ENCODE measurements around the gene TNNI3K.

DNA sequence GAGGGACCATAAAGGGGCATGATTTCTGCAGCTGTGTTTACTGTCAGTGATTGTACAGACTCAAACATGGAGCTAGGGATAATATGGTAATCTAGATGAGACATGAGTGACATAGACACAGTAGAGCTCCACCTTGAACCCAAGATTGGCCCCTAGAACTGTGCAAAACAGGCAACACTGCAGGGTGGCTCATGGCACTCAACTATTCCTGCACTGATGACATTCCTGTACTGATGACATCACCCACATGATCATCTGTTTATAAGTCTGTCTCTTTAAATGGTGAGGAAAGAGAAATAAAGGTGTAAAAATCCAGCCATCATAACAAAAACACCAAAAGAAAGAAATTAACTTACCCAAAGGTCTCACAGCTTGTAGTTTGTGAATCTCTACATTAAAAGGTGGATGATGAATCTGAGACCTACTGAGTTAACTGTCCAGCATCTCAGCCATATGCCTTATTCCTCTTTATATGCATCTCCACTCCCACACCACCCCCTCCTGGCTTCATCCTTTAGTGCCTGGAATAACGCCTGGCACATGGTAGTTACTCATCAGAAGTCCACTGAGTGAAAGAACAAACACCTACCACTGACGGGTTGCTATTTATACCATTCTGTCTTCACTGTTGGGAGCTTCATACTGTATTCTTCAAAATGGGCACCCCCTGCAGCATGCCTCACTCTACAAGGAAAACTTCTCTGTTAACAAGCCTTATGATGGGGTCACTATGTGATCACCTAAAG lies 277.2 kb downstream of the TNNI3K start, which contains the start of gene LRRC53:
- TF ChIP-seq, protein P1, sequence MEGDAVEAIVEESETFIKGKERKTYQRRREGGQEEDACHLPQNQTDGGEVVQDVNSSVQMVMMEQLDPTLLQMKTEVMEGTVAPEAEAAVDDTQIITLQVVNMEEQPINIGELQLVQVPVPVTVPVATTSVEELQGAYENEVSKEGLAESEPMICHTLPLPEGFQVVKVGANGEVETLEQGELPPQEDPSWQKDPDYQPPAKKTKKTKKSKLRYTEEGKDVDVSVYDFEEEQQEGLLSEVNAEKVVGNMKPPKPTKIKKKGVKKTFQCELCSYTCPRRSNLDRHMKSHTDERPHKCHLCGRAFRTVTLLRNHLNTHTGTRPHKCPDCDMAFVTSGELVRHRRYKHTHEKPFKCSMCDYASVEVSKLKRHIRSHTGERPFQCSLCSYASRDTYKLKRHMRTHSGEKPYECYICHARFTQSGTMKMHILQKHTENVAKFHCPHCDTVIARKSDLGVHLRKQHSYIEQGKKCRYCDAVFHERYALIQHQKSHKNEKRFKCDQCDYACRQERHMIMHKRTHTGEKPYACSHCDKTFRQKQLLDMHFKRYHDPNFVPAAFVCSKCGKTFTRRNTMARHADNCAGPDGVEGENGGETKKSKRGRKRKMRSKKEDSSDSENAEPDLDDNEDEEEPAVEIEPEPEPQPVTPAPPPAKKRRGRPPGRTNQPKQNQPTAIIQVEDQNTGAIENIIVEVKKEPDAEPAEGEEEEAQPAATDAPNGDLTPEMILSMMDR (IDR thresholded peaks at IDR 0.05), result no peak
- TF ChIP-seq POLR2A (IDR thresholded peaks at IDR 0.05), result no peak

Measured in thyroid gland (tissue), 4 donors.